Measurements from ENCODE around the gene HOXB3. TPM values are rescaled to one million over a fixed set of nuclear protein-coding genes. Genes with fewer than 3 reads are reported as not detected.
A peak's percentile ranks its signal among the peaks of the same experiment; 100 is the strongest.

Gene HOXB3
- total RNA-seq, 1 donor from 2014 or later, result not detected

DNA sequence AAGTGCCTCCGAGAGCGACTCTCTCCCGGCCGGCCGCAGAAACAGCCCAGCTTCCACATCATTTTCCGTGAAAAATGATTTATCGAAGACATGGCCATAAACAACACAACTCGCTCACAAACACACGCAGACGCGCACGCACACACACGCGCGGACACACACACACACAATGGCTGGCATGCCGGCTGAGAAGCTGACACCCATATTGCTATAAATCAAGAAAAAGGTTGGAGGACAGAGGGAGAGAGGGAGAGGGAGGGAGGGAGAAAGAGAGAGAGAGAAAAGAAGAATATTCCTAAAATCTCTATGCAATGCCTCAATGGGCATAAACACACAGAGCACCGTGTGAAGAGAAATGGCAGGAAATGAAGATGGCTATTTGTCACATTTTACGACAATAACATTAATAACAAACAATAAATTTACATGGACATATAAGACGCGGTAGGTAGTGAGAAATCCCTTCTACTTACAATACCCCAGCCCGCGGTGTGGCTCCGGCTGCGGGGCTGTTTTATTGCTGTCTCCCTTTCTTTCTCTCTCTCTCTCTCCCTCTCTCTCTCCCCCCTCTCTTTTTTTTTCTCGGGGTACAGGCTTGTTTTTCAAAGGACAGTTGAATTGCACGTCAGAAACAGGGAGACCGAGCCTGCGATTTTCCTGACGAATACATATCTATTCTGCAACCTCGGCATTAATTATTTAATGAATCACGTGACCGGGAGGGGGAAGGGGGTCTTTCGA is 21.4 kb downstream of the HOXB3 start:
- peak overlapping the region; percentile 22 for H3K27ac Mint-ChIP-seq (ENCODE audit: unreplicated experiment)
- H3K4me1 ChIP-seq (ENCODE audit: insufficient read depth, low read length), result peaks cover 21% of the 10 kb centered on the region
- H3K9ac ChIP-seq (ENCODE audit: low read length), result peak overlapping the region; percentile 62
- peak overlapping the region; percentile 35 for H3K4me3 ChIP-seq (ENCODE audit: insufficient read depth, low read depth, low read length)
- peak; percentile 81 for TF ChIP-seq EZH2 (IDR thresholded peaks at IDR 0.05; ENCODE audit: insufficient read depth, low read length)
- no peak for TF ChIP-seq CTCF (IDR thresholded peaks at IDR 0.05; ENCODE audit: insufficient read depth, low read depth, low read length)
- no peaks in the 10 kb centered on the region for H4K20me1 ChIP-seq (ENCODE audit: insufficient read depth, low read length)
- H3K4me3 Mint-ChIP-seq (ENCODE audit: unreplicated experiment), result no peak overlapping the region
- no peak overlapping the region for H2AFZ ChIP-seq (ENCODE audit: low read depth, low read length)
- DNase-seq (ENCODE audit: low read depth) (no peak), FAIRE-seq (no peak)
- peaks cover 3% of the 10 kb centered on the region for H3K27me3 Mint-ChIP-seq (ENCODE audit: low read depth, unreplicated experiment)
- H3K36me3 Mint-ChIP-seq (ENCODE audit: low read depth, unreplicated experiment), result no peaks in the 10 kb centered on the region
- H3K27me3 ChIP-seq (ENCODE audit: insufficient read depth, low read length), result peaks cover 89% of the 10 kb centered on the region
- peak overlapping the region; percentile 86 for H3K4me2 ChIP-seq (ENCODE audit: low read length)
- no peaks in the 10 kb centered on the region for H3K9me3 ChIP-seq (ENCODE audit: insufficient read depth, low read depth, low read length)
- H3K9me3 Mint-ChIP-seq (ENCODE audit: unreplicated experiment), result peaks cover 11% of the 10 kb centered on the region
- H3K79me2 ChIP-seq (ENCODE audit: insufficient read depth, low read length), result peaks cover 95% of the 10 kb centered on the region
- H3K4me1 Mint-ChIP-seq (ENCODE audit: low read depth, unreplicated experiment), result no peaks in the 10 kb centered on the region
- H3K36me3 ChIP-seq (ENCODE audit: insufficient read depth, low read length), result no peaks in the 10 kb centered on the region
- peak overlapping the region; percentile 52 for H3K27ac ChIP-seq (ENCODE audit: low read depth, low read length)

DNA sequence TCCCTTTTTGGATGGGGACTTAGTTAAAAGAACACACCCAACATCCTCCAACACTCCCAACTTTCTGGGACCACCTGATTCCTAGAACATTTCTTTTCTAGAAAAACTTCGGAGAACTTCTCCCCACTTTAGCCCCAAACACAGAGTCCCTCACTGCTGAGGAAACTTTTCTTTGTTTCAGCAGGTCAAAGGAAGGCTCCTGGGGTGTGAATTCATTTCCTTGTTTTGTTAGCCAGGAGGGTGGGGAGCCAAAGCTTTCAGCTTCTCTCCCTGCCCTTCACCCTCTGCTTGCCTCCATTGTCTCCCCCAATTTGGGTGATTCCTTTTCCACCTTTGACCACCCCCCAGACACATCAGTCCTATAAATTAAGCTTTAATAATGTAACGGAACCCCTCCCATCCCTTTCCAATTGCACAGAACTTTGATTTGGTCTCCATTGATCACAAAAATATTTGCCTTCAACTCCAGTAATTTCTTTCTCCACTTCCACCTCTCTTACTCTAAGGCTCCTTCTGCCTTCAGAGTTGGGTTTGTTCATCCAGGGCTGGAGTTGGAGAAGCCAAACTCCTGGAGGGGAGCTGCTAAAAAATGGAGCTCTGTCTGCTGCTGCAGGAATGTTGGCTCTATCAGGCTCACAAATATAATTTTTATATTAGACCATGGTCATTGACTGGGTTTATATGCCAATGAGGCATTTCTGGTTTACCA is 22.2 kb downstream of the HOXB3 start:
- H3K4me2 ChIP-seq (ENCODE audit: low read length), result peak overlapping the region; percentile 86
- no peaks in the 10 kb centered on the region for H3K9me3 ChIP-seq (ENCODE audit: insufficient read depth, low read depth, low read length)
- peaks cover 89% of the 10 kb centered on the region for H3K27me3 ChIP-seq (ENCODE audit: insufficient read depth, low read length)
- peaks cover 95% of the 10 kb centered on the region for H3K79me2 ChIP-seq (ENCODE audit: insufficient read depth, low read length)
- no peak overlapping the region for H2AFZ ChIP-seq (ENCODE audit: low read depth, low read length)
- DNase-seq (ENCODE audit: low read depth) (no peak), FAIRE-seq (no peak)
- H4K20me1 ChIP-seq (ENCODE audit: insufficient read depth, low read length), result no peaks in the 10 kb centered on the region
- Mint-ChIP-seq H3K4me3 (ENCODE audit: unreplicated experiment) (no peak overlapping the region), H3K27ac (ENCODE audit: unreplicated experiment) (no peak overlapping the region), H3K36me3 (ENCODE audit: low read depth, unreplicated experiment) (no peaks in the 10 kb centered on the region), H3K9me3 (ENCODE audit: unreplicated experiment) (peaks cover 12% of the 10 kb centered on the region), H3K4me1 (ENCODE audit: low read depth, unreplicated experiment) (no peaks in the 10 kb centered on the region), H3K27me3 (ENCODE audit: low read depth, unreplicated experiment) (peaks cover 11% of the 10 kb centered on the region)
- TF ChIP-seq CTCF (IDR thresholded peaks at IDR 0.05; ENCODE audit: insufficient read depth, low read depth, low read length) (no peak), EZH2 (IDR thresholded peaks at IDR 0.05; ENCODE audit: insufficient read depth, low read length) (no peak)
- no peaks in the 10 kb centered on the region for H3K36me3 ChIP-seq (ENCODE audit: insufficient read depth, low read length)
- peaks cover 21% of the 10 kb centered on the region for H3K4me1 ChIP-seq (ENCODE audit: insufficient read depth, low read length)
- H3K27ac ChIP-seq (ENCODE audit: low read depth, low read length), result peak overlapping the region; percentile 30
- H3K4me3 ChIP-seq (ENCODE audit: insufficient read depth, low read depth, low read length), result no peak overlapping the region
- H3K9ac ChIP-seq (ENCODE audit: low read length), result peak overlapping the region; percentile 62

Data from astrocyte (in vitro differentiated cells and primary cell).